Right lobe of liver (tissue), 6 donors: ENCODE results near the gene STAT6. TPM values are rescaled to one million over a fixed set of nuclear protein-coding genes. Genes with fewer than 3 reads are reported as not detected.

Source experiments
- ATAC-seq, 4 donors: fragments of 200-7000 bp; cut with Tn5 transposase; one replicate each; pipeline ENCODE4 v1.9.1; 2020; ENCODE audit warnings: mild to moderate bottlenecking in 4 of 4, moderate library complexity in 4 of 4
- DNase-seq, 3 donors: peaks; one replicate each; pipeline ENCODE4 v3.0.0-alpha.2; 2020
- H3K27ac ChIP-seq, 3 donors: fragments of 200-600 bp; one replicate each; pipeline ENCODE4 v1.8.0; 2022
- H3K27me3 ChIP-seq, 2 donors: fragments of 200-600 bp; one replicate each; pipeline ENCODE4 v1.8.0; 2022
- H3K36me3 ChIP-seq, 4 donors: fragments of 200-600 bp; sonication (generic) in 1 of 4; one replicate each; pipeline versions ENCODE4 v1.5.1 to v1.8.0; 2017 to 2022; ENCODE audit warnings: control low read depth in 1 of 4
- H3K4me1 ChIP-seq, 4 donors: fragments of 200-600 bp; sonication (generic) in 1 of 4; one replicate each; pipeline versions ENCODE4 v1.5.1 to v1.8.0; 2017 to 2022; ENCODE audit warnings: control low read depth in 1 of 4
- H3K4me3 ChIP-seq, 3 donors: fragments of 200-600 bp; one replicate each; pipeline ENCODE4 v1.8.0; 2022
- H3K9me3 ChIP-seq, 4 donors: fragments of 200-600 bp; sonication (generic) in 1 of 4; one replicate each; pipeline versions ENCODE4 v1.5.1 to v1.8.0; 2017 to 2022; ENCODE audit warnings: control low read depth in 1 of 4
- CTCF ChIP-seq, 4 donors: fragments of 200-600 bp in 3 of 4; fragments of 450-650 bp in 1 of 4; IDR thresholded peaks; one replicate each; pipeline versions ENCODE4 v1.5.1 to v1.8.0; 2016 to 2022; ENCODE audit warnings: antibody characterized with exemption in 4 of 4, mild to moderate bottlenecking in 2 of 4
- POLR2A ChIP-seq: fragments of 450-650 bp; IDR thresholded peaks from one replicate; pipeline ENCODE4 v1.6.1; 2017; ENCODE audit warnings: antibody characterized with exemption, mild to moderate bottlenecking
- WGBS: methylation state at CpG from one replicate; pipeline ENCODE4 v1.1.6; 2018; ENCODE audit warnings: low coverage, low lambda C conversion rate; ENCODE audit not compliant: insufficient coverage; ENCODE audit errors: missing lambda C conversion rate; 5-methylcytosine and 5-hydroxymethylcytosine counted together
- intact Hi-C, 2 donors: fragments of 100-400 bp; cut with DNase I; formaldehyde crosslinking; loops; one replicate each; pipeline versions ENCODE4 v1.11.2 to v1.14.1; 2022
- total RNA-seq, 6 experiments: library from RNA; depleted of rRNA in 2 of 6; stranded (reverse); fragments of >200 nt in 2 of 6; fragmentation: NEBNext Ultra II Directional in 3 of 6; extraction: Animal tissue kit (Norgen Biotek cat#: 25700) in 3 of 6; gene quantifications; one replicate each; pipeline versions ENCODE4 v1.1.0 to v1.2.4, GENCODE V29; 2016 to 2023
- donor health status: DM: no; HTN: yes; CAD: no.
- donor health status: DM: no; HTN: no; CAD: no.
- donor health status: DM: no; HTN: no; CAD: no.
- donor health status: DM: no; HTN: yes; CAD: no.
- donor health status: DM: no; HTN: yes; CAD: no.

STAT6 gene
- total RNA-seq, 6 experiments from 2014 or later: 61.8 to 108 (median 94.7) TPM

GRCh38 chr12:57090924-57091637, 20.1 kb downstream of the STAT6 start:
- peak in 1 of 3 donors; percentile 62 for DNase-seq
- Histone ChIP-seq H3K9me3 (no peaks in the 10 kb centered on the region), H3K4me3 (peak overlapping the region; percentile 80 to 93 (median 92))

GRCh38 chr12:57090490-57090889, 20.7 kb downstream of the STAT6 start:
- no peaks in the 10 kb centered on the region for H3K9me3 ChIP-seq

More at GRCh38 chr12:57090924-57091637, 20.1 kb downstream of the STAT6 start:
- Histone ChIP-seq H3K27me3 (no peaks in the 10 kb centered on the region), H3K4me1 (peaks cover 0 to 20% (median 10%) of the 10 kb centered on the region in 4 donors), H3K36me3 (peaks cover 0 to 39% (median 14%) of the 10 kb centered on the region in 4 donors), H3K27ac (no peak overlapping the region)
- intact Hi-C loops: no loop called here
- 40% methylated on average over 4 of the region's 22 CpGs for WGBS
- no peak for ATAC-seq
- TF ChIP-seq POLR2A: no peak
- TF ChIP-seq CTCF (IDR thresholded peaks at IDR 0.05): peak in 1 of 4 donors; percentile 13

GRCh38 chr12:57089271-57090245, 21.6 kb downstream of the STAT6 start:
- Histone ChIP-seq H3K4me3 (peak overlapping the region; percentile 80 to 93 (median 92)), H3K27me3 (no peaks in the 10 kb centered on the region), H3K9me3 (no peaks in the 10 kb centered on the region), H3K36me3 (peaks cover 0 to 25% (median 10%) of the 10 kb centered on the region in 4 donors), H3K27ac (peak overlapping the region; percentile 77 to 87 (median 85)), H3K4me1 (peaks cover 0 to 20% (median 10%) of the 10 kb centered on the region in 4 donors)
- WGBS: 2% methylated on average over 25 of the region's 45 CpGs
- TF ChIP-seq POLR2A: peak; percentile 68
- TF ChIP-seq CTCF (IDR thresholded peaks at IDR 0.05): no peak
- ATAC-seq (peak; percentile 9 to 26 (median 17)), DNase-seq (peak; percentile 85 to 87 (median 86))
- intact Hi-C loops: no loop called here

More at GRCh38 chr12:57090490-57090889, 20.7 kb downstream of the STAT6 start:
- peaks cover 0 to 20% (median 10%) of the 10 kb centered on the region in 4 donors for H3K4me1 ChIP-seq
- intact Hi-C loops: no loop called here
- 38% methylated on average over 6 of the region's 6 CpGs for WGBS
- DNase-seq (no peak), ATAC-seq (no peak)
- no peaks in the 10 kb centered on the region for H3K27me3 ChIP-seq
- TF ChIP-seq POLR2A (no peak), CTCF (IDR thresholded peaks at IDR 0.05) (no peak)
- H3K27ac ChIP-seq: peak overlapping the region in 2 of 3 donors; percentile 77 to 85
- H3K36me3 ChIP-seq: peaks cover 0 to 33% (median 14%) of the 10 kb centered on the region in 4 donors
- H3K4me3 ChIP-seq: peak overlapping the region; percentile 80 to 93 (median 92)
